HEK293 (cell line): Measurements from ENCODE around the gene NF2.
A peak's percentile ranks its signal among the peaks of the same experiment; 100 is the strongest.

ENCODE experiments used
- BCL11B ChIP-seq: fragments of 450-650 bp; formaldehyde crosslinking; IDR thresholded peaks from 2 replicates; pipeline ENCODE4 v1.5.1; 2016; ENCODE audit warnings: low read depth, missing biosample characterization, missing genetic modification characterization
- OSR2 ChIP-seq: fragments of 450-650 bp; formaldehyde crosslinking; IDR thresholded peaks from 2 replicates; pipeline ENCODE4 v1.5.1; 2016; ENCODE audit warnings: missing biosample characterization, missing genetic modification characterization
- SCRT2 ChIP-seq: fragments of 450-650 bp; formaldehyde crosslinking; IDR thresholded peaks from 2 replicates; pipeline ENCODE4 v1.5.1; 2016; ENCODE audit warnings: missing biosample characterization, missing genetic modification characterization
- TRIM28 ChIP-seq: IDR thresholded peaks from 2 replicates; pipeline ENCODE4 v1.6.1; 2011; ENCODE audit warnings: low read length, control low read depth, borderline replicate concordance
- WT1 ChIP-seq: fragments of 450-650 bp; formaldehyde crosslinking; IDR thresholded peaks from 2 replicates; pipeline ENCODE4 v1.5.1; 2016; ENCODE audit warnings: missing biosample characterization, missing genetic modification characterization
- ZBTB17 ChIP-seq: fragments of 450-650 bp; formaldehyde crosslinking; IDR thresholded peaks from 2 replicates; pipeline ENCODE4 v1.5.1; 2016; ENCODE audit warnings: missing biosample characterization, missing genetic modification characterization
- ZBTB20 ChIP-seq: fragments of 450-650 bp; formaldehyde crosslinking; IDR thresholded peaks from 2 replicates; pipeline ENCODE4 v1.5.1; 2016; ENCODE audit warnings: missing biosample characterization, missing genetic modification characterization
- ZFP3 ChIP-seq: fragments of 450-650 bp; formaldehyde crosslinking; IDR thresholded peaks from 2 replicates; pipeline ENCODE4 v1.5.1; 2016; ENCODE audit warnings: low read depth, missing biosample characterization, missing genetic modification characterization
- ZIC2 ChIP-seq: fragments of 450-650 bp; formaldehyde crosslinking; IDR thresholded peaks from 2 replicates; pipeline ENCODE4 v1.5.1; 2016; ENCODE audit warnings: missing biosample characterization, missing genetic modification characterization
- ZNF10 ChIP-seq: fragments of 450-650 bp; formaldehyde crosslinking; IDR thresholded peaks from 2 replicates; pipeline ENCODE4 v1.5.1; 2017; ENCODE audit warnings: missing biosample characterization, missing genetic modification characterization
- ZNF184 ChIP-seq: fragments of 450-650 bp; IDR thresholded peaks from 2 replicates; pipeline ENCODE4 v1.5.1; 2018; ENCODE audit warnings: missing biosample characterization, mild to moderate bottlenecking, missing genetic modification characterization
- ZNF2 ChIP-seq: fragments of 450-650 bp; formaldehyde crosslinking; IDR thresholded peaks from 2 replicates; pipeline ENCODE4 v1.5.1; 2016; ENCODE audit warnings: missing biosample characterization, missing genetic modification characterization
- ZNF266 ChIP-seq: fragments of 450-650 bp; formaldehyde crosslinking; IDR thresholded peaks from 2 replicates; pipeline ENCODE4 v1.5.1; 2016; ENCODE audit warnings: missing biosample characterization, missing genetic modification characterization, low read depth
- ZNF335 ChIP-seq: fragments of 450-650 bp; formaldehyde crosslinking; conservative IDR thresholded peaks from 2 replicates; pipeline ENCODE4 v1.5.1; 2016; ENCODE audit warnings: missing biosample characterization, missing genetic modification characterization
- ZNF548 ChIP-seq: fragments of 450-650 bp; formaldehyde crosslinking; IDR thresholded peaks from 2 replicates; pipeline ENCODE4 v1.5.1; 2016; ENCODE audit warnings: missing biosample characterization, missing genetic modification characterization
- ZNF626 ChIP-seq: fragments of 450-650 bp; sonication (Bioruptor Pico); formaldehyde crosslinking; IDR thresholded peaks from 2 replicates; pipeline ENCODE4 v1.5.1; 2018; ENCODE audit warnings: missing biosample characterization, missing genetic modification characterization, inconsistent platforms
- ZNF629 ChIP-seq: fragments of 450-650 bp; formaldehyde crosslinking; IDR thresholded peaks from 2 replicates; pipeline ENCODE4 v1.5.1; 2017; ENCODE audit warnings: missing biosample characterization, missing genetic modification characterization
- ZNF660 ChIP-seq: fragments of 450-650 bp; IDR thresholded peaks from 2 replicates; pipeline ENCODE4 v1.5.1; 2018; ENCODE audit warnings: missing biosample characterization, mild to moderate bottlenecking, missing genetic modification characterization
- ZSCAN30 ChIP-seq: fragments of 450-650 bp; IDR thresholded peaks from 2 replicates; pipeline ENCODE4 v1.5.1; 2018; ENCODE audit warnings: missing biosample characterization, mild to moderate bottlenecking, missing genetic modification characterization, moderate library complexity
- TF ChIP-seq, protein P1 (sequence below): fragments of 450-650 bp; formaldehyde crosslinking; conservative IDR thresholded peaks from 2 replicates; pipeline ENCODE4 v1.5.1; 2016; ENCODE audit warnings: low read depth, missing biosample characterization, missing genetic modification characterization
- TF ChIP-seq, protein P2 (sequence below): fragments of 450-650 bp; formaldehyde crosslinking; IDR thresholded peaks from 2 replicates; pipeline ENCODE4 v1.5.1; 2016; ENCODE audit warnings: missing biosample characterization, missing genetic modification characterization
- TF ChIP-seq, protein P3 (sequence below): fragments of 450-650 bp; formaldehyde crosslinking; IDR thresholded peaks from 2 replicates; pipeline ENCODE4 v1.5.1; 2016; ENCODE audit warnings: missing biosample characterization, missing genetic modification characterization
- TF ChIP-seq, protein P4 (sequence below): fragments of 450-650 bp; formaldehyde crosslinking; IDR thresholded peaks from 2 replicates; pipeline ENCODE4 v1.5.1; 2016; ENCODE audit warnings: missing biosample characterization, missing genetic modification characterization
- TF ChIP-seq, protein P5 (sequence below): fragments of 450-650 bp; formaldehyde crosslinking; conservative IDR thresholded peaks from 2 replicates; pipeline ENCODE4 v1.5.1; 2016; ENCODE audit warnings: low read depth, missing biosample characterization, missing genetic modification characterization

Gene NF2

DNA sequence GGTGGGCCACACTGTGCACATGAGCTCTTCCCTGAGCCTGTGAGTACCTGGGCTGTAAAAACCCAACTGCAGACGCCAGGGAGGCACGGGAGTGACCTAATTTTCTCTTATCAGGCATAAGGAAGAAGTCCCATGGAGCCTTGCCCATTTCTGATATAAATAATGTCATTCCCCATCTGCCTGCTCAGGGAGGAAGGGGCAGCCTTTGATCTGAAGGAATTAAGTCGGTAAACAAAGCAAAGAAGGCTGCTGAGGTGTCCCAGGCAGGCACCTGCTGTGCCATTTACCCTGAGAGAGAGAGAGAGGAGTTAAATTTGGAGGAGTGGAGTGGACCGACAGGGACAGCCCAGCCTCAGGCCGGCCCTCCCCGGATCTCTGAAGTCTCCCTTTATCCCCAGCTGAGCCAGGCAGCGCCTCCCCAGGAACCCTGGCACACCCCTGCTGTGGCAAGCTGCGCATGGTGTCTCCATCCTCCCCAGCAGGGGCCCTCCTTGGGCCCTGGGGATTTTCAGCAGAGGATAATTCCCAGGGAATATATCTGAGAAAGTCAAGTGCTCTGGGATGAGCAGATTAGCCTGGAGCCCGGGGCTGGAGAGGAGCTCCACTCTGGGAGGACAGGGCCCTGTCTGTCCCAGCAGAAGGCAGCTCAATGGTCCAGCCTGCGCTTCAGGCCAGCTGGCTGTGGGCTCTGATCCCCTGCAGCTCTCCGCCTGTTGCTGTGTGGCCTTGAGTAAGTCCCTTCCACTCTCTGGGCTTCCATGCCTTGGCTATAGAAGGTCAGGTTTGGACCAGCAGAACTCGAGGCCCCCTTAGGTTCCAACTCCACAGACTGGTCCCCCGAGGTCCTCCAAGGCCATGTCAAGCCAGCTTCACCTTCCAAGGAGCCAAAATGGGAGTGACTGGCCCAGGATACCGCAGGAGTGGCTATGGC, 98.8 kb downstream of the NF2 start (continued):
- TF ChIP-seq ZNF10 (tag by site-specific recombination) (no peak), ZSCAN30 (tag by site-specific recombination) (0 out of 2 replicates have a peak, but pooled peaks have one; percentile 3), ZNF660 (tag by site-specific recombination) (no peak), SCRT2 (tag by site-specific recombination) (peak; percentile 38; the same call in 1 of the 2 replicates), ZBTB20 (no peak), ZNF629 (tag by site-specific recombination) (peak; percentile 12; the same call in 1 of the 2 replicates), ZNF266 (no peak), WT1 (tag by site-specific recombination) (peak; percentile 81), TRIM28 (no peak), ZNF335 (peak; percentile 81), ZNF626 (tag by site-specific recombination) (no peak), ZIC2 (tag by site-specific recombination) (peak; percentile 99), ZFP3 (tag by site-specific recombination) (no peak), ZBTB17 (tag by site-specific recombination) (peak; percentile 32; the same call in 1 of the 2 replicates), ZNF2 (no peak), BCL11B (tag by site-specific recombination) (no peak), OSR2 (peak; percentile 86), ZNF184 (no peak), ZNF548 (tag by site-specific recombination) (no peak)
- TF ChIP-seq, protein P1, sequence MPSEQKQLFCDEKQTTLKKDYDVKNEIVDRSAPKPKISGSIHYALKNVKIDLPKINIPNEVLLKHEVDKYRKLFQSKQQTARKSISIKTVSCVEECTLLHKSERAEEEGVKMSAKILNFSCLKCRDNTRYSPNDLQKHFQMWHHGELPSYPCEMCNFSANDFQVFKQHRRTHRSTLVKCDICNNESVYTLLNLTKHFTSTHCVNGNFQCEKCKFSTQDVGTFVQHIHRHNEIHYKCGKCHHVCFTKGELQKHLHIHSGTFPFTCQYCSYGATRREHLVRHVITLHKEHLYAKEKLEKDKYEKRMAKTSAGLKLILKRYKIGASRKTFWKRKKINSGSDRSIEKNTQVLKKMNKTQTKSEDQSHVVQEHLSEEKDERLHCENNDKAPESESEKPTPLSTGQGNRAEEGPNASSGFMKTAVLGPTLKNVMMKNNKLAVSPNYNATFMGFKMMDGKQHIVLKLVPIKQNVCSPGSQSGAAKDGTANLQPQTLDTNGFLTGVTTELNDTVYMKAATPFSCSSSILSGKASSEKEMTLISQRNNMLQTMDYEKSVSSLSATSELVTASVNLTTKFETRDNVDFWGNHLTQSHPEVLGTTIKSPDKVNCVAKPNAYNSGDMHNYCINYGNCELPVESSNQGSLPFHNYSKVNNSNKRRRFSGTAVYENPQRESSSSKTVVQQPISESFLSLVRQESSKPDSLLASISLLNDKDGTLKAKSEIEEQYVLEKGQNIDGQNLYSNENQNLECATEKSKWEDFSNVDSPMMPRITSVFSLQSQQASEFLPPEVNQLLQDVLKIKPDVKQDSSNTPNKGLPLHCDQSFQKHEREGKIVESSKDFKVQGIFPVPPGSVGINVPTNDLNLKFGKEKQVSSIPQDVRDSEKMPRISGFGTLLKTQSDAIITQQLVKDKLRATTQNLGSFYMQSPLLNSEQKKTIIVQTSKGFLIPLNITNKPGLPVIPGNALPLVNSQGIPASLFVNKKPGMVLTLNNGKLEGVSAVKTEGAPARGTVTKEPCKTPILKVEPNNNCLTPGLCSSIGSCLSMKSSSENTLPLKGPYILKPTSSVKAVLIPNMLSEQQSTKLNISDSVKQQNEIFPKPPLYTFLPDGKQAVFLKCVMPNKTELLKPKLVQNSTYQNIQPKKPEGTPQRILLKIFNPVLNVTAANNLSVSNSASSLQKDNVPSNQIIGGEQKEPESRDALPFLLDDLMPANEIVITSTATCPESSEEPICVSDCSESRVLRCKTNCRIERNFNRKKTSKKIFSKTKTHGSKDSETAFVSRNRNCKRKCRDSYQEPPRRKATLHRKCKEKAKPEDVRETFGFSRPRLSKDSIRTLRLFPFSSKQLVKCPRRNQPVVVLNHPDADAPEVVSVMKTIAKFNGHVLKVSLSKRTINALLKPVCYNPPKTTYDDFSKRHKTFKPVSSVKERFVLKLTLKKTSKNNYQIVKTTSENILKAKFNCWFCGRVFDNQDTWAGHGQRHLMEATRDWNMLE = no peak
- TF ChIP-seq, protein P2, sequence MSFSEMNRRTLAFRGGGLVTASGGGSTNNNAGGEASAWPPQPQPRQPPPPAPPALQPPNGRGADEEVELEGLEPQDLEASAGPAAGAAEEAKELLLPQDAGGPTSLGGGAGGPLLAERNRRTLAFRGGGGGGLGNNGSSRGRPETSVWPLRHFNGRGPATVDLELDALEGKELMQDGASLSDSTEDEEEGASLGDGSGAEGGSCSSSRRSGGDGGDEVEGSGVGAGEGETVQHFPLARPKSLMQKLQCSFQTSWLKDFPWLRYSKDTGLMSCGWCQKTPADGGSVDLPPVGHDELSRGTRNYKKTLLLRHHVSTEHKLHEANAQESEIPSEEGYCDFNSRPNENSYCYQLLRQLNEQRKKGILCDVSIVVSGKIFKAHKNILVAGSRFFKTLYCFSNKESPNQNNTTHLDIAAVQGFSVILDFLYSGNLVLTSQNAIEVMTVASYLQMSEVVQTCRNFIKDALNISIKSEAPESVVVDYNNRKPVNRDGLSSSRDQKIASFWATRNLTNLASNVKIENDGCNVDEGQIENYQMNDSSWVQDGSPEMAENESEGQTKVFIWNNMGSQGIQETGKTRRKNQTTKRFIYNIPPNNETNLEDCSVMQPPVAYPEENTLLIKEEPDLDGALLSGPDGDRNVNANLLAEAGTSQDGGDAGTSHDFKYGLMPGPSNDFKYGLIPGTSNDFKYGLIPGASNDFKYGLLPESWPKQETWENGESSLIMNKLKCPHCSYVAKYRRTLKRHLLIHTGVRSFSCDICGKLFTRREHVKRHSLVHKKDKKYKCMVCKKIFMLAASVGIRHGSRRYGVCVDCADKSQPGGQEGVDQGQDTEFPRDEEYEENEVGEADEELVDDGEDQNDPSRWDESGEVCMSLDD = no peak
- TF ChIP-seq, protein P3, sequence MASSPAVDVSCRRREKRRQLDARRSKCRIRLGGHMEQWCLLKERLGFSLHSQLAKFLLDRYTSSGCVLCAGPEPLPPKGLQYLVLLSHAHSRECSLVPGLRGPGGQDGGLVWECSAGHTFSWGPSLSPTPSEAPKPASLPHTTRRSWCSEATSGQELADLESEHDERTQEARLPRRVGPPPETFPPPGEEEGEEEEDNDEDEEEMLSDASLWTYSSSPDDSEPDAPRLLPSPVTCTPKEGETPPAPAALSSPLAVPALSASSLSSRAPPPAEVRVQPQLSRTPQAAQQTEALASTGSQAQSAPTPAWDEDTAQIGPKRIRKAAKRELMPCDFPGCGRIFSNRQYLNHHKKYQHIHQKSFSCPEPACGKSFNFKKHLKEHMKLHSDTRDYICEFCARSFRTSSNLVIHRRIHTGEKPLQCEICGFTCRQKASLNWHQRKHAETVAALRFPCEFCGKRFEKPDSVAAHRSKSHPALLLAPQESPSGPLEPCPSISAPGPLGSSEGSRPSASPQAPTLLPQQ = peak; percentile 88
- TF ChIP-seq, protein P4, sequence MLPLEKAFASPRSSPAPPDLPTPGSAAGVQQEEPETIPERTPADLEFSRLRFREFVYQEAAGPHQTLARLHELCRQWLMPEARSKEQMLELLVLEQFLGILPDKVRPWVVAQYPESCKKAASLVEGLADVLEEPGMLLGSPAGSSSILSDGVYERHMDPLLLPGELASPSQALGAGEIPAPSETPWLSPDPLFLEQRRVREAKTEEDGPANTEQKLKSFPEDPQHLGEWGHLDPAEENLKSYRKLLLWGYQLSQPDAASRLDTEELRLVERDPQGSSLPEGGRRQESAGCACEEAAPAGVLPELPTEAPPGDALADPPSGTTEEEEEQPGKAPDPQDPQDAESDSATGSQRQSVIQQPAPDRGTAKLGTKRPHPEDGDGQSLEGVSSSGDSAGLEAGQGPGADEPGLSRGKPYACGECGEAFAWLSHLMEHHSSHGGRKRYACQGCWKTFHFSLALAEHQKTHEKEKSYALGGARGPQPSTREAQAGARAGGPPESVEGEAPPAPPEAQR (tag by site-specific recombination) = no peak
- TF ChIP-seq, protein P5, sequence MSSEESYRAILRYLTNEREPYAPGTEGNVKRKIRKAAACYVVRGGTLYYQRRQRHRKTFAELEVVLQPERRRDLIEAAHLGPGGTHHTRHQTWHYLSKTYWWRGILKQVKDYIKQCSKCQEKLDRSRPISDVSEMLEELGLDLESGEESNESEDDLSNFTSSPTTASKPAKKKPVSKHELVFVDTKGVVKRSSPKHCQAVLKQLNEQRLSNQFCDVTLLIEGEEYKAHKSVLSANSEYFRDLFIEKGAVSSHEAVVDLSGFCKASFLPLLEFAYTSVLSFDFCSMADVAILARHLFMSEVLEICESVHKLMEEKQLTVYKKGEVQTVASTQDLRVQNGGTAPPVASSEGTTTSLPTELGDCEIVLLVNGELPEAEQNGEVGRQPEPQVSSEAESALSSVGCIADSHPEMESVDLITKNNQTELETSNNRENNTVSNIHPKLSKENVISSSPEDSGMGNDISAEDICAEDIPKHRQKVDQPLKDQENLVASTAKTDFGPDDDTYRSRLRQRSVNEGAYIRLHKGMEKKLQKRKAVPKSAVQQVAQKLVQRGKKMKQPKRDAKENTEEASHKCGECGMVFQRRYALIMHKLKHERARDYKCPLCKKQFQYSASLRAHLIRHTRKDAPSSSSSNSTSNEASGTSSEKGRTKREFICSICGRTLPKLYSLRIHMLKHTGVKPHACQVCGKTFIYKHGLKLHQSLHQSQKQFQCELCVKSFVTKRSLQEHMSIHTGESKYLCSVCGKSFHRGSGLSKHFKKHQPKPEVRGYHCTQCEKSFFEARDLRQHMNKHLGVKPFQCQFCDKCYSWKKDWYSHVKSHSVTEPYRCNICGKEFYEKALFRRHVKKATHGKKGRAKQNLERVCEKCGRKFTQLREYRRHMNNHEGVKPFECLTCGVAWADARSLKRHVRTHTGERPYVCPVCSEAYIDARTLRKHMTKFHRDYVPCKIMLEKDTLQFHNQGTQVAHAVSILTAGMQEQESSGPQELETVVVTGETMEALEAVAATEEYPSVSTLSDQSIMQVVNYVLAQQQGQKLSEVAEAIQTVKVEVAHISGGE (tag by site-specific recombination) = no peak
